Smooth muscle cell (in vitro differentiated cells): ENCODE measurements around the gene LRRC10B. TPM values are rescaled to one million over a fixed set of nuclear protein-coding genes. Genes with fewer than 3 reads are reported as not detected.

Source experiments
- DNase-seq: peaks from one replicate; lab custom pipeline; 2025; ENCODE audit not compliant: unreplicated experiment; lab: John Stamatoyannopoulos, UW
- H2AFZ ChIP-seq: fragments of 200-600 bp; sonication (generic); 2 replicates; pipeline ENCODE4 v1.6.0; 2016; ENCODE audit warnings: antibody characterized with exemption, low read depth, mild to moderate bottlenecking
- H3F3A ChIP-seq: fragments of 200-600 bp; sonication (generic); 2 replicates; pipeline ENCODE4 v1.6.0; 2017; ENCODE audit warnings: antibody characterized with exemption, low read depth
- H3K27ac ChIP-seq: fragments of 200-600 bp; sonication (generic); 2 replicates; pipeline ENCODE4 v1.5.1; 2016; ENCODE audit warnings: low read depth, mild to moderate bottlenecking
- H3K27me3 ChIP-seq: fragments of 200-600 bp; sonication (generic); 2 replicates; pipeline ENCODE4 v1.6.1; 2016; ENCODE audit warnings: low read depth, mild to moderate bottlenecking
- H3K36me3 ChIP-seq: fragments of 200-600 bp; sonication (generic); 2 replicates; pipeline ENCODE4 v1.5.1; 2016; ENCODE audit warnings: low read depth
- H3K4me1 ChIP-seq: fragments of 200-600 bp; sonication (generic); 2 replicates; pipeline ENCODE4 v1.5.1; 2016; ENCODE audit warnings: low read depth
- H3K4me2 ChIP-seq: fragments of 200-600 bp; sonication (generic); 2 replicates; pipeline ENCODE4 v1.6.0; 2016; ENCODE audit warnings: mild to moderate bottlenecking
- H3K4me3 ChIP-seq: fragments of 200-600 bp; sonication (generic); 2 replicates; pipeline ENCODE4 v1.5.1; 2016; ENCODE audit warnings: mild to moderate bottlenecking
- H3K79me2 ChIP-seq: fragments of 200-600 bp; sonication (generic); 2 replicates; pipeline ENCODE4 v1.6.0; 2016; ENCODE audit warnings: low read depth, mild to moderate bottlenecking
- H3K9ac ChIP-seq: fragments of 200-600 bp; sonication (generic); 2 replicates; pipeline ENCODE4 v1.6.0; 2016; ENCODE audit warnings: low read depth
- H3K9me3 ChIP-seq: fragments of 200-600 bp; sonication (generic); replicated peaks from 2 replicates; pipeline ENCODE4 v1.5.1; 2016; ENCODE audit warnings: low read depth
- H4K20me1 ChIP-seq: fragments of 200-600 bp; sonication (generic); 2 replicates; pipeline ENCODE4 v1.6.0; 2016; ENCODE audit warnings: low read depth
- WGBS: methylation state at CpG from one replicate; pipeline ENCODE4 v1.1.7; 2016; ENCODE audit warnings: low lambda C conversion rate; 5-methylcytosine and 5-hydroxymethylcytosine counted together
- polyA plus RNA-seq: library from polyadenylated mRNA; unstranded; fragments of >200 nt; fragmentation: Nextera tagmentation; extraction: Ambion mirVana; gene quantifications from 2 replicates; pipeline ENCODE4 v1.2.1, GENCODE V29; 2016
- total RNA-seq: library from RNA; depleted of rRNA; stranded (reverse); fragments of >200 nt; gene quantifications from 2 replicates; pipeline ENCODE4 v1.2.3, GENCODE V29; 2014
- TF ChIP-seq, protein P1 (sequence below): fragments of 200-600 bp; sonication (generic); IDR thresholded peaks from 2 replicates; pipeline ENCODE4 v1.5.1; 2017; ENCODE audit warnings: borderline replicate concordance, mild to moderate bottlenecking, antibody characterized with exemption; ENCODE audit not compliant: insufficient read depth, poor library complexity, severe bottlenecking

LRRC10B gene
- total and polyA plus RNA-seq, 2 experiments from 2014 or later: 0.11 to 2.2 TPM

DNA sequence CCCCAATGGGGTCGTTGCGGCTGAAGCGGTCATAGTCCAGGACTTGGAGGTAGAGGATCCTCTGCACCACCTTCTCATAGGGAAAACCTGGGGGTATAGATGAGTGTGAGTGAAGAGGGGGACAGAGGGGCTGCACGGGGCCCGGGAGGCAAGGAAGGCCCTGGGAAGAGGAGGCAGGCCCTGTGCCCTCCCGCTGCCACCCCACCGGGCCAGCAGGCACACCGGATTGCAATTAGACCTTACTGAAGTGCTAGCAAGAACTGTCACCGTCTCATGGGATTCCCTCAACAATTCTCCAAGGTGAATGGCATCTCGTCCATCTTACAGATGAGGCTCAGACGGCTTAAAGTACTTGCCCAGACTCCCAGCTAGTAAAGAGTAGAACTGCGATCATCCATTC is 15.9 kb downstream of the LRRC10B start:
- H3K4me2 ChIP-seq: no peak overlapping the region
- WGBS: 96% methylated on average over 11 of the region's 12 CpGs
- TF ChIP-seq, protein P1, sequence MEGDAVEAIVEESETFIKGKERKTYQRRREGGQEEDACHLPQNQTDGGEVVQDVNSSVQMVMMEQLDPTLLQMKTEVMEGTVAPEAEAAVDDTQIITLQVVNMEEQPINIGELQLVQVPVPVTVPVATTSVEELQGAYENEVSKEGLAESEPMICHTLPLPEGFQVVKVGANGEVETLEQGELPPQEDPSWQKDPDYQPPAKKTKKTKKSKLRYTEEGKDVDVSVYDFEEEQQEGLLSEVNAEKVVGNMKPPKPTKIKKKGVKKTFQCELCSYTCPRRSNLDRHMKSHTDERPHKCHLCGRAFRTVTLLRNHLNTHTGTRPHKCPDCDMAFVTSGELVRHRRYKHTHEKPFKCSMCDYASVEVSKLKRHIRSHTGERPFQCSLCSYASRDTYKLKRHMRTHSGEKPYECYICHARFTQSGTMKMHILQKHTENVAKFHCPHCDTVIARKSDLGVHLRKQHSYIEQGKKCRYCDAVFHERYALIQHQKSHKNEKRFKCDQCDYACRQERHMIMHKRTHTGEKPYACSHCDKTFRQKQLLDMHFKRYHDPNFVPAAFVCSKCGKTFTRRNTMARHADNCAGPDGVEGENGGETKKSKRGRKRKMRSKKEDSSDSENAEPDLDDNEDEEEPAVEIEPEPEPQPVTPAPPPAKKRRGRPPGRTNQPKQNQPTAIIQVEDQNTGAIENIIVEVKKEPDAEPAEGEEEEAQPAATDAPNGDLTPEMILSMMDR: no peak
- no peaks in the 10 kb centered on the region for H4K20me1 ChIP-seq
- no peaks in the 10 kb centered on the region for H3K36me3 ChIP-seq
- H3K27ac ChIP-seq: no peak overlapping the region
- H3F3A ChIP-seq: no peaks in the 10 kb centered on the region
- no peak overlapping the region for H3K9ac ChIP-seq
- H3K27me3 ChIP-seq: peaks cover 8% of the 10 kb centered on the region
- H3K9me3 ChIP-seq: no peaks in the 10 kb centered on the region
- no peak overlapping the region for H2AFZ ChIP-seq
- DNase-seq: no peak
- H3K79me2 ChIP-seq: no peaks in the 10 kb centered on the region
- H3K4me1 ChIP-seq: no peaks in the 10 kb centered on the region
- no peak overlapping the region for H3K4me3 ChIP-seq

DNA sequence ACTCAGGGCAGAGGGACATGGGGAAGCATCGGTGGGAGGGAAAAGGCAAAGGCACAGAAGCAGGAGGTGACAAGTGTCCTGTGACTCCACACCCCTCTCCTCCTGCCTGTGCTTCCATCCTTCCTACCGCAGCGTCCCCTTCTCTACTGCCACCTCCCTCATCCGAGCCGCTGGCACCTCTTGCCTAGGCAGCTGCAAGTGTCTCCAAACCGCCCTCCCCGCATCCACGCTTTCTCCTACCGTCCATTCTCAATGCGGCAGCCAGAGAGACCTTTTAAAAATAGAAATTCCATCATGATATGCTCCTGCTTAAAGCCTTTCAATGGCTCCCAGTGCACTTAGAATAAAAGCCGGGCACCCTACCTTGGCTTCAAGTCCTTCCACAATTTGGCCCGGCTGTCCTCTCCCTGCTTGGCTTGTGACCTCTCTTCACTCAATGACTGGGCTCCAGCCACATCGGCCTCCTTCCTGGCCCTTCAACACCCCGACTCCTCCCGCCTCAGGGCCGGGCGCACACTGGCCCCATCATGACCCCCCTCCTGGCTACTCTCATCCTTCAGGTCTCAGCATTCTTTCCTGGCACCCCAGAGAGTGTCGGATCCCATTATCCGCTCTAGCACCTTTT is 16.5 kb downstream of the LRRC10B start:
- no peaks in the 10 kb centered on the region for H4K20me1 ChIP-seq
- no peaks in the 10 kb centered on the region for H3K4me1 ChIP-seq
- H2AFZ ChIP-seq: no peak overlapping the region
- peaks cover 8% of the 10 kb centered on the region for H3K27me3 ChIP-seq
- no peak overlapping the region for H3K9ac ChIP-seq
- TF ChIP-seq, protein P1: no peak
- no peak overlapping the region for H3K4me2 ChIP-seq
- H3K79me2 ChIP-seq: no peaks in the 10 kb centered on the region
- no peak overlapping the region for H3K27ac ChIP-seq
- no peak for DNase-seq
- no peaks in the 10 kb centered on the region for H3F3A ChIP-seq
- H3K9me3 ChIP-seq: no peaks in the 10 kb centered on the region
- no peaks in the 10 kb centered on the region for H3K36me3 ChIP-seq
- H3K4me3 ChIP-seq: no peak overlapping the region
- 95% methylated on average over 19 of the region's 19 CpGs for WGBS

DNA sequence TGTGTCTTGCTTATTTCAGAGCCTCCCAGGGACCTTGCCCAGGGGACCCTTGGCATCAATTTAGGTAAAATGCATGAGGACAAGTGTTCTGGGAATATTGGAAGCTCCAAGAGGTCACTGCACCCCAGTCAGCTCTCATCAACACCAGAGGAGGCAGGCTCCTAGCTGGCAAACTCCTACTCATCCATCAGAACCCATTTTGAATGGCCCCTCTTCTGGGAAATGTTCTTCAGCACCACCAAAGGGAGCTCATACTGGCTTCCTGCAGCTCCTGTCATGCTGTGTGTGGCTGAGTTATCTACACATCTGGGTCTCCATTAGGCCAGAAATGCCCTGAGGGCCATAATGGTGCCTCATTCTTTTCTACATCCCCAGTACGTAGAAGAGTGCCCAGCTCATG is 17.7 kb downstream of the LRRC10B start:
- no peak overlapping the region for H2AFZ ChIP-seq
- no peaks in the 10 kb centered on the region for H3K79me2 ChIP-seq
- H3K36me3 ChIP-seq: no peaks in the 10 kb centered on the region
- TF ChIP-seq, protein P1: no peak
- no peak overlapping the region for H3K9ac ChIP-seq
- no peaks in the 10 kb centered on the region for H3K9me3 ChIP-seq
- H4K20me1 ChIP-seq: no peaks in the 10 kb centered on the region
- 87% methylated on average over 1 of the region's 1 CpG for WGBS
- DNase-seq: no peak
- H3K4me2 ChIP-seq: no peak overlapping the region
- peaks cover 8% of the 10 kb centered on the region for H3K27me3 ChIP-seq
- no peaks in the 10 kb centered on the region for H3F3A ChIP-seq
- no peak overlapping the region for H3K4me3 ChIP-seq
- no peak overlapping the region for H3K27ac ChIP-seq
- no peaks in the 10 kb centered on the region for H3K4me1 ChIP-seq
